ENCODE measurements around the gene ZBTB45. TPM values are rescaled to one million over a fixed set of nuclear protein-coding genes. Genes with fewer than 3 reads are reported as not detected.
A peak's percentile ranks its signal among the peaks of the same experiment; 100 is the strongest.

ZBTB45 gene
- total and polyA plus RNA-seq, 2 donors (not counting 1 experiment from before 2014, with no cell fraction given): 12.6 to 20.9 TPM

DNA sequence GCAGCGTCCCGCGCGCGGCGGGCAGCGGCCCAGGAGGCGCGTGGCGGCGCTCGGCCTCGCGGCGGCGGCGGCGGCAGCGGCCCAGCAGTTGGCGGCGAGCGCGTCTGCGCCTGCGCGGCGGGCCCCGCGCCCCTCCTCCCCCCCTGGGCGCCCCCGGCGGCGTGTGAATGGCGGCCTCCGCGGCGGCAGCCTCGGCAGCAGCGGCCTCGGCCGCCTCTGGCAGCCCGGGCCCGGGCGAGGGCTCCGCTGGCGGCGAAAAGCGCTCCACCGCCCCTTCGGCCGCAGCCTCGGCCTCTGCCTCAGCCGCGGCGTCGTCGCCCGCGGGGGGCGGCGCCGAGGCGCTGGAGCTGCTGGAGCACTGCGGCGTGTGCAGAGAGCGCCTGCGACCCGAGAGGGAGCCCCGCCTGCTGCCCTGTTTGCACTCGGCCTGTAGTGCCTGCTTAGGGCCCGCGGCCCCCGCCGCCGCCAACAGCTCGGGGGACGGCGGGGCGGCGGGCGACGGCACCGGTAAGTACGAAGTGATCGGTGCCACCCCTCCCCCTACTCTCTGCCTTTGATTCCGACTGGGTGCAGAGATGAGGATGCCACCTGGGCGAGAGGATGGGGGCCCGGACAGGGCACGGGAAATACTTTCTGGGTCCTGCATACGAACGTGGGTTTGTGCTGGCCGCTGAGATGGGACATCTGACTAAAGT lies 25.1 kb upstream of the ZBTB45 start:
- Histone ChIP-seq H3K4me2 (replicated peaks; ENCODE audit: low read depth, low read length, poor library complexity, severe bottlenecking) (peak overlapping the region; percentile 96), H3K27ac (ENCODE audit: low read length in 2 of 2) (peak overlapping the region; percentile 96), H3K36me3 (replicated peaks in 1 of 2; ENCODE audit: control extremely low read depth in 1 of 2, control insufficient read depth in 1 of 2, extremely low read depth in 1 of 2, insufficient read depth in 2 of 2, low read length in 1 of 2) (peaks cover 0 to 41% of the 10 kb centered on the region in 2 experiments), H3K27me3 (replicated peaks in 1 of 4; ENCODE audit: control extremely low read depth in 1 of 4, control insufficient read depth in 3 of 4, insufficient read depth in 4 of 4, low read length in 3 of 4) (peaks cover 0 to 7% (median 0%) of the 10 kb centered on the region in 4 experiments), H3K4me1 (ENCODE audit: control insufficient read depth in 2 of 2, insufficient read depth in 2 of 2, low read length in 2 of 2) (peaks cover 17 to 31% of the 10 kb centered on the region in 2 donors), H3K79me2 (ENCODE audit: control insufficient read depth, insufficient read depth, low read length) (peaks cover 49% of the 10 kb centered on the region), H3K9me3 (ENCODE audit: control extremely low read depth in 1 of 3, control insufficient read depth in 2 of 3, insufficient read depth in 1 of 3, low read length in 2 of 3) (no peaks in the 10 kb centered on the region), H3K4me3 (ENCODE audit: control extremely low read depth in 1 of 5, extremely low read depth in 1 of 5, insufficient read depth in 1 of 5, low read depth in 2 of 5, low read length in 4 of 5) (peak overlapping the region; percentile 65 to 86 (median 70)), H4K20me1 (ENCODE audit: control insufficient read depth, insufficient read depth, low read length, poor library complexity, severe bottlenecking) (peaks cover 51% of the 10 kb centered on the region), H2AFZ (ENCODE audit: insufficient read depth, low read depth, low read length, poor library complexity, severe bottlenecking) (no peak overlapping the region), H3K9ac (ENCODE audit: low read length) (peak overlapping the region; percentile 71)
- ATAC-seq (ENCODE audit: low read depth) (peak; percentile 46), DNase-seq (no peak)
- intact Hi-C loops (cut with micrococcal nuclease): loop anchor here (1.0 to 2.0 kb wide), 8 partner anchors 11 to 239 kb away; partner anchors contain the start of genes CHMP2A, ERVK3-1, MZF1 and ZNF324
- ChIA-PET CTCF (interaction anchor here (2.8 to 3.1 kb wide), 2 partner anchors 9 to 25 kb away, joined by 13 to 24 read pairs; partner anchors contain the start of genes CHMP2A and ZBTB45), POLR2A (interaction anchor here (1.0 to 3.4 kb wide), 7 partner anchors 10 to 182 kb away, joined by 3 to 30 read pairs (median 5); partner anchors contain the start of genes CHMP2A, MZF1, ZBTB45 and ZNF497)
- H3K27me3 Mint-ChIP-seq: peaks cover 9% of the 10 kb centered on the region
- TF ChIP-seq, protein P1, sequence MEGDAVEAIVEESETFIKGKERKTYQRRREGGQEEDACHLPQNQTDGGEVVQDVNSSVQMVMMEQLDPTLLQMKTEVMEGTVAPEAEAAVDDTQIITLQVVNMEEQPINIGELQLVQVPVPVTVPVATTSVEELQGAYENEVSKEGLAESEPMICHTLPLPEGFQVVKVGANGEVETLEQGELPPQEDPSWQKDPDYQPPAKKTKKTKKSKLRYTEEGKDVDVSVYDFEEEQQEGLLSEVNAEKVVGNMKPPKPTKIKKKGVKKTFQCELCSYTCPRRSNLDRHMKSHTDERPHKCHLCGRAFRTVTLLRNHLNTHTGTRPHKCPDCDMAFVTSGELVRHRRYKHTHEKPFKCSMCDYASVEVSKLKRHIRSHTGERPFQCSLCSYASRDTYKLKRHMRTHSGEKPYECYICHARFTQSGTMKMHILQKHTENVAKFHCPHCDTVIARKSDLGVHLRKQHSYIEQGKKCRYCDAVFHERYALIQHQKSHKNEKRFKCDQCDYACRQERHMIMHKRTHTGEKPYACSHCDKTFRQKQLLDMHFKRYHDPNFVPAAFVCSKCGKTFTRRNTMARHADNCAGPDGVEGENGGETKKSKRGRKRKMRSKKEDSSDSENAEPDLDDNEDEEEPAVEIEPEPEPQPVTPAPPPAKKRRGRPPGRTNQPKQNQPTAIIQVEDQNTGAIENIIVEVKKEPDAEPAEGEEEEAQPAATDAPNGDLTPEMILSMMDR (IDR thresholded peaks at IDR 0.05): no peak
- TF ChIP-seq EZH2 (IDR thresholded peaks at IDR 0.05; ENCODE audit: borderline replicate concordance, insufficient read depth, low read depth, low read length, poor library complexity, severe bottlenecking): no peak
- peaks cover 27% of the 10 kb centered on the region for H3K4me1 Mint-ChIP-seq
- no peaks in the 10 kb centered on the region for H3K9me3 Mint-ChIP-seq (ENCODE audit: insufficient read depth)
- H3K27ac Mint-ChIP-seq: peak overlapping the region; percentile 90
- under 1% methylated on average over 91 of the region's 92 CpGs for WGBS (ENCODE audit: insufficient coverage)
- peak overlapping the region; percentile 97 for H3K4me3 Mint-ChIP-seq
